IPS-20b (cell line): ENCODE measurements around the gene ADCY3.

Source experiments
- H3K27ac ChIP-seq: one replicate; pipeline ENCODE4 v1.5.1; 2013; ENCODE audit warnings: low read length
- H3K27me3 ChIP-seq: 2 replicates; pipeline ENCODE4 v1.6.1; 2013; ENCODE audit warnings: mild to moderate bottlenecking, low read length, inconsistent platforms; ENCODE audit not compliant: insufficient read depth
- H3K36me3 ChIP-seq: 2 replicates; pipeline ENCODE4 v1.6.1; 2013; ENCODE audit warnings: low read depth, mild to moderate bottlenecking, inconsistent platforms, low read length, moderate library complexity; ENCODE audit not compliant: insufficient read depth
- H3K4me1 ChIP-seq: 2 replicates; pipeline ENCODE4 v1.6.1; 2013; ENCODE audit warnings: mild to moderate bottlenecking, control low read depth, inconsistent platforms, low read length, moderate library complexity; ENCODE audit not compliant: insufficient read depth
- H3K4me3 ChIP-seq: 2 replicates; pipeline ENCODE4 v1.5.1; 2013; ENCODE audit warnings: mild to moderate bottlenecking, low read length, inconsistent platforms
- H3K9ac ChIP-seq: 2 replicates; pipeline ENCODE4 v1.6.1; 2013; ENCODE audit warnings: low read depth, mild to moderate bottlenecking, inconsistent platforms, low read length, moderate library complexity
- H3K9me3 ChIP-seq: 2 replicates; pipeline ENCODE4 v1.6.1; 2013; ENCODE audit warnings: mild to moderate bottlenecking, low read depth, low read length, inconsistent platforms; ENCODE audit not compliant: insufficient read depth

The ADCY3 gene

GRCh38 chr2:24856791-24857211 lies 63.2 kb downstream of the ADCY3 start:
- no peaks in the 10 kb centered on the region for H3K36me3 ChIP-seq
- H3K27me3 ChIP-seq = no peaks in the 10 kb centered on the region
- H3K9me3 ChIP-seq = no peaks in the 10 kb centered on the region
- H3K4me1 ChIP-seq = no peaks in the 10 kb centered on the region; the same call in 1 of the 2 replicates
- H3K9ac ChIP-seq = no peak overlapping the region
- no peak overlapping the region for H3K4me3 ChIP-seq
- H3K27ac ChIP-seq = no peak overlapping the region

- no peak overlapping the region for H3K9ac ChIP-seq
- H3K36me3 ChIP-seq = no peaks in the 10 kb centered on the region
- H3K27ac ChIP-seq = no peak overlapping the region
These were observed 64.3 kb downstream of the ADCY3 start for GRCh38 chr2:24855726-24856125.

GRCh38 chr2:24855022-24855622 lies 64.9 kb downstream of the ADCY3 start:
- no peak overlapping the region for H3K4me3 ChIP-seq
- H3K4me1 ChIP-seq = no peaks in the 10 kb centered on the region; the same call in 1 of the 2 replicates
- H3K36me3 ChIP-seq = no peaks in the 10 kb centered on the region
- no peak overlapping the region for H3K9ac ChIP-seq
- H3K9me3 ChIP-seq = no peaks in the 10 kb centered on the region
- no peak overlapping the region for H3K27ac ChIP-seq
- no peaks in the 10 kb centered on the region for H3K27me3 ChIP-seq

More at GRCh38 chr2:24855726-24856125, 64.3 kb downstream of the ADCY3 start:
- no peak overlapping the region for H3K4me3 ChIP-seq
- no peaks in the 10 kb centered on the region; the same call in 1 of the 2 replicates for H3K4me1 ChIP-seq
- H3K9me3 ChIP-seq = no peaks in the 10 kb centered on the region
- no peaks in the 10 kb centered on the region for H3K27me3 ChIP-seq

GRCh38 chr2:24853996-24854395 lies 66.0 kb downstream of the ADCY3 start:
- Histone ChIP-seq H3K4me3 (no peak overlapping the region), H3K4me1 (no peaks in the 10 kb centered on the region; the same call in 1 of the 2 replicates), H3K36me3 (no peaks in the 10 kb centered on the region), H3K9me3 (0 out of 2 replicates have a peak, but pooled peaks cover 1% of the 10 kb centered on the region), H3K27ac (no peak overlapping the region), H3K9ac (no peak overlapping the region), H3K27me3 (no peaks in the 10 kb centered on the region)

DNA sequence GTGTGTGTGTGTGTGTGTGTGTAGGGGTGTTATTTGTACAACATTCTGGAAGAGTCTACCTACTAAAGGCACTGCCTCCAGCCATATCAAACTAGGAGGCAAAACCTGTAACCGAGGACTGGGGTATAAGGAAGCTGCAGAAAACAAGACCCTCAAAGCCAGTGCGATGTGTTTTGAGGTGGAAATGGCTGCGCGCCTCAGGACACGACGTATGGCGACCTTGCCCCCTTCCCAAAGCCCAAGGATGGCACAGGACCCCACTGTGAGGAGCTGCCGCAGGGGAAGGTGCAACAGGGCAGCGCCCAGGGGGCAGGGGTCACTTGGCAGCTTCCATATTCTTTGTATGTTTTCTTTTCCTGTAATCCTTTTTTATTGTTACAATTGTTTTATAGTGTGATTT lies 67.0 kb downstream of the ADCY3 start:
- Histone ChIP-seq H3K4me3 (no peak overlapping the region), H3K36me3 (no peaks in the 10 kb centered on the region), H3K4me1 (no peaks in the 10 kb centered on the region; the same call in 1 of the 2 replicates), H3K27ac (no peak overlapping the region), H3K27me3 (no peaks in the 10 kb centered on the region), H3K9ac (no peak overlapping the region), H3K9me3 (peaks cover 8% of the 10 kb centered on the region)

- Histone ChIP-seq H3K27ac (no peak overlapping the region), H3K4me3 (no peak overlapping the region), H3K27me3 (no peaks in the 10 kb centered on the region), H3K9ac (no peak overlapping the region), H3K4me1 (no peaks in the 10 kb centered on the region; the same call in 1 of the 2 replicates), H3K36me3 (no peaks in the 10 kb centered on the region), H3K9me3 (peaks cover 11% of the 10 kb centered on the region)
These were observed 67.5 kb downstream of the ADCY3 start for GRCh38 chr2:24852431-24853020.

DNA sequence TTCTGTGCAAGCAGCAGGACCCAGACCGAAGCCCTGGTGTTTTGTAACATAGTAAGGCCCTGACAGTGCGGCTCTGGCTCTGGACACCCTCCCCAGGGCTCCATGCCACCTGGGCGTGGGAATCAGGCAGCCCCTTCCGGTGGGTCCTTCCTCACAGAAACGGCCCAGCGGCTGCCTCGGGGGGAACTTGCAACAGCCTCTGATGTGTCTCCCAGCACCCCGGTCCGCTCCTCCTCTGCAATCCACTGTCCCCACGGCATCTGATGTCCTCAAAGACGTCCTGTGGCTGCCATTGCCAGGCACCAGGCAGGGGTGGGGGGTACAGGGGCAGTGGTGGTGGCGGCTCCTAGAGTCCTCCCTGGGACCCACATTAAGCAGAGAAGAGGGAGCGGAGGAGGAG lies 68.0 kb downstream of the ADCY3 start:
- H3K9me3 ChIP-seq = peaks cover 15% of the 10 kb centered on the region
- H3K4me1 ChIP-seq = no peaks in the 10 kb centered on the region; the same call in 1 of the 2 replicates
- H3K27ac ChIP-seq = no peak overlapping the region
- no peak overlapping the region for H3K9ac ChIP-seq
- H3K27me3 ChIP-seq = no peaks in the 10 kb centered on the region
- H3K4me3 ChIP-seq = no peak overlapping the region
- no peaks in the 10 kb centered on the region for H3K36me3 ChIP-seq

- Histone ChIP-seq H3K36me3 (no peaks in the 10 kb centered on the region), H3K4me1 (no peaks in the 10 kb centered on the region; the same call in 1 of the 2 replicates), H3K9me3 (peaks cover 18% of the 10 kb centered on the region), H3K4me3 (no peak overlapping the region), H3K27ac (no peak overlapping the region), H3K9ac (no peak overlapping the region), H3K27me3 (no peaks in the 10 kb centered on the region)
These were observed 69.1 kb downstream of the ADCY3 start for GRCh38 chr2:24850944-24851343.

GRCh38 chr2:24845691-24846090 lies 74.3 kb downstream of the ADCY3 start:
- H3K9ac ChIP-seq = no peak overlapping the region
- no peaks in the 10 kb centered on the region for H3K27me3 ChIP-seq
- no peaks in the 10 kb centered on the region for H3K4me1 ChIP-seq
- no peak overlapping the region for H3K27ac ChIP-seq
- no peaks in the 10 kb centered on the region for H3K36me3 ChIP-seq
- H3K9me3 ChIP-seq = peaks cover 18% of the 10 kb centered on the region
- H3K4me3 ChIP-seq = no peak overlapping the region

GRCh38 chr2:24844023-24844685 lies 75.9 kb downstream of the ADCY3 start:
- no peaks in the 10 kb centered on the region for H3K27me3 ChIP-seq
- no peaks in the 10 kb centered on the region for H3K4me1 ChIP-seq
- H3K9ac ChIP-seq = no peak overlapping the region
- H3K36me3 ChIP-seq = no peaks in the 10 kb centered on the region
- no peak overlapping the region for H3K4me3 ChIP-seq
- H3K9me3 ChIP-seq = peaks cover 18% of the 10 kb centered on the region
- no peak overlapping the region for H3K27ac ChIP-seq

DNA sequence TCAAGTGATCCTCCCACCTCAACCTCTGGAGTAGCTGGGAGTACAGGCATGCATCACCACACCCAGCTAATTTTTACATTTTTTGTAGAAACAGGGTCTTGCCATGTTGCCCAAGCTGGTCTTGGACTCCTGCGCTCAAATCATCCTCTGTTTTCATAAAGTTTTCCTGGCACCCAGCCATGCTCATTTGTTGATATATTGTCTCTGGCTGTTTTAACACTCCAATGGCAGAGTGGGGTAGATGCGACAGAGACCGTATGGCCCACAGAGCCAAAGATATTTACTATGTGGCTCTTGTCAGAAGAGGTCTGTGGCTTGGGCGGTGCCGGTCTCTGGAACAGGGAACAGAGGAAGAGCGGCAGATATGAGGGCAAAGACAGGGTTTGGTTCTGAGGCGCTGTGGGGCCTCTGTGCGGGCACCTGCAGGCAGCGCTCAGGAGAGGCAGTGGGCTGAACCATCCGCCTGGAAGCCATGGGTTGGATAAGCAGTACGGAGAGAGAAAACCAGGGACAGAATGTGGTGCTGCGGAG lies 76.6 kb downstream of the ADCY3 start:
- Histone ChIP-seq H3K27me3 (no peaks in the 10 kb centered on the region), H3K9ac (no peak overlapping the region), H3K36me3 (no peaks in the 10 kb centered on the region), H3K4me1 (no peaks in the 10 kb centered on the region), H3K27ac (no peak overlapping the region), H3K4me3 (no peak overlapping the region), H3K9me3 (peaks cover 11% of the 10 kb centered on the region)
